Heart right ventricle (tissue), 16 donors: ENCODE data around the gene ELAVL4. TPM values are rescaled to one million over a fixed set of nuclear protein-coding genes. Genes with fewer than 3 reads are reported as not detected.

Experiments used
- ATAC-seq, 8 donors: fragments of 200-7000 bp; cut with Tn5 transposase; one replicate each; pipeline ENCODE4 v1.9.1; 2020; ENCODE audit warnings: mild to moderate bottlenecking in 8 of 8, moderate library complexity in 8 of 8, moderate number of reproducible peaks in 1 of 8
- DNase-seq, 2 donors: peaks; one replicate each; pipeline ENCODE4 v3.0.0-alpha.2; 2020
- H3K27ac ChIP-seq, 10 donors: fragments of 200-600 bp; sonication (generic) in 2 of 10; one replicate each; pipeline versions ENCODE4 v1.5.0 to v1.8.0; 2020 to 2022; ENCODE audit warnings: mild to moderate bottlenecking in 3 of 10
- H3K27me3 ChIP-seq, 7 donors: fragments of 200-600 bp; one replicate each; pipeline ENCODE4 v1.8.0; 2021 to 2022; ENCODE audit warnings: mild to moderate bottlenecking in 2 of 7
- H3K36me3 ChIP-seq, 9 donors: fragments of 200-600 bp; sonication (generic) in 1 of 9; one replicate each; pipeline versions ENCODE4 v1.5.0 to v1.8.0; 2020 to 2022; ENCODE audit warnings: mild to moderate bottlenecking in 2 of 9
- H3K4me1 ChIP-seq, 9 donors: fragments of 200-600 bp; sonication (generic) in 1 of 9; one replicate each; pipeline versions ENCODE4 v1.5.0 to v1.8.0; 2020 to 2022; ENCODE audit warnings: mild to moderate bottlenecking in 4 of 9
- H3K4me3 ChIP-seq, 10 donors: fragments of 200-600 bp; sonication (generic) in 2 of 10; one replicate each; pipeline versions ENCODE4 v1.5.0 to v1.8.0; 2020 to 2022; ENCODE audit warnings: mild to moderate bottlenecking in 7 of 10, moderate library complexity in 2 of 10
- H3K9me3 ChIP-seq, 11 donors: fragments of 200-600 bp in 10 of 11; sonication (generic) in 2 of 11; one replicate each; pipeline versions ENCODE4 v1.5.0 to v1.8.0; 2013 to 2022; ENCODE audit warnings: mild to moderate bottlenecking in 2 of 11, control low read depth in 1 of 11, moderate library complexity in 1 of 11
- CTCF ChIP-seq, 9 donors: fragments of 200-600 bp; sonication (generic) in 2 of 9; IDR thresholded peaks; one replicate each; pipeline versions ENCODE4 v1.5.0 to v1.8.0; 2021 to 2022; ENCODE audit warnings: antibody characterized with exemption in 9 of 9, mild to moderate bottlenecking in 5 of 9, moderate library complexity in 1 of 9
- WGBS, 2 donors: extraction: QIAGEN DNeasy Blood & Tissue Kit; methylation state at CpG; one replicate each; pipeline ENCODE4 v1.1.7; 2013; ENCODE audit warnings: inconsistent platforms in 1 of 2; 5-methylcytosine and 5-hydroxymethylcytosine counted together
- intact Hi-C, 10 donors: fragments of 100-400 bp; cut with DNase I; formaldehyde crosslinking; loops; one replicate each; pipeline versions ENCODE4 v1.11.1 to v1.14.2; 2022
- polyA plus RNA-seq, 2 donors: library from polyadenylated mRNA; stranded (reverse); fragments of 200-250 nt; gene quantifications; one replicate each; pipeline ENCODE4 v1.2.3, GENCODE V29; 2013
- total RNA-seq, 10 donors: library from RNA; stranded (reverse); fragmentation: NEBNext Ultra II Directional in 3 of 10; extraction: Animal tissue kit (Norgen Biotek cat#: 25700) in 3 of 10; gene quantifications; one replicate each; pipeline versions ENCODE4 v1.2.1 to v1.2.4, GENCODE V29; 2021 to 2023
- donor health status: Arrhythmogenic right ventricular cardiomyopathy.
- donor health status: ischemic (EF 13 %, LVEDD 7.1; RV severe dilation, severe dysfunction).
- donor health status: healthy with polysubstance abuse.
- donor health status: DM: no; HTN: yes; CAD: no.
- donor health status: DM: no; HTN: no; CAD: no.
- donor health status: ischemic (EF 25% LVEDD 6.9; RV normal size, moderate dysfunction).
- donor health status: ischemic (EF 25% LVEDD 5.7; RV mildly dilated, moderate dysfunction).
- donor health status: healthy.
- donor health status: DM: yes; HTN: yes; CAD: no.
- donor health status: Ischemic cardiomyopathy.
- donor health status: ischemic (EF 35%, LVEDD 5.7; RV mildly dilated, moderate dysfunction).
- donor health status: nonischemic (EF 11% LVEDD 7.7; RV severe dilation, severe dysfunction).
- donor health status: DM: yes; HTN: yes; CAD: no.
- donor health status: PGD.
- donor health status: ischemic (EF 29% LVEDD 5.4; RV normal size, mild dysfunction).
- donor health status: nonischemic (EF 23%, LVEDD 6.1; RV moderate dilation, normal function).

The ELAVL4 gene
- total and polyA plus RNA-seq, 12 donors, result 0.03 to 0.49 (median 0.09) TPM; not detected in 9

- whole genome bisulfite sequencing, 2 donors, result 80 to 88% methylated on average over 6 of the region's 6 CpGs
- DNase-seq, result no peak
- intact Hi-C loops, result no loop called here
Observed at GRCh38 chr1:50177994-50178393, 69.3 kb downstream of the ELAVL4 start.

GRCh38 chr1:50179639-50180038 is 70.9 kb downstream of the ELAVL4 start:
- Histone ChIP-seq H3K4me1 (peaks cover 0 to 19% (median 3%) of the 10 kb centered on the region in 9 donors), H3K27ac (no peak overlapping the region), H3K36me3 (no peaks in the 10 kb centered on the region), H3K4me3 (no peak overlapping the region), H3K27me3 (no peaks in the 10 kb centered on the region), H3K9me3 (no peaks in the 10 kb centered on the region)
- intact Hi-C loops, result no loop called here
- no peak for ATAC-seq
- DNase-seq, result no peak
- 43 to 52% methylated on average over 2 of the region's 2 CpGs for WGBS, 2 donors
- TF ChIP-seq CTCF (IDR thresholded peaks at IDR 0.05), result no peak

More at GRCh38 chr1:50177994-50178393, 69.3 kb downstream of the ELAVL4 start:
- Histone ChIP-seq H3K9me3 (no peaks in the 10 kb centered on the region), H3K36me3 (no peaks in the 10 kb centered on the region), H3K4me1 (peaks cover 0 to 16% (median 3%) of the 10 kb centered on the region in 9 donors), H3K4me3 (no peak overlapping the region), H3K27me3 (no peaks in the 10 kb centered on the region), H3K27ac (no peak overlapping the region)
- no peak for TF ChIP-seq CTCF (IDR thresholded peaks at IDR 0.05)
- no peak for ATAC-seq

- Histone ChIP-seq H3K4me1 (peaks cover 0 to 19% (median 3%) of the 10 kb centered on the region in 9 donors), H3K27me3 (no peaks in the 10 kb centered on the region), H3K27ac (no peak overlapping the region), H3K36me3 (no peaks in the 10 kb centered on the region), H3K9me3 (peaks cover 0 to 3% (median 0%) of the 10 kb centered on the region in 11 donors), H3K4me3 (no peak overlapping the region)
- 66 to 78% methylated on average over 1 of the region's 1 CpG for WGBS, 2 donors
- TF ChIP-seq CTCF (IDR thresholded peaks at IDR 0.05), result no peak
- DNase-seq, result no peak
- ATAC-seq, result no peak
- intact Hi-C loops, result no loop called here
Observed at GRCh38 chr1:50180367-50180766, 71.6 kb downstream of the ELAVL4 start.

- TF ChIP-seq CTCF (IDR thresholded peaks at IDR 0.05), result no peak
- peaks cover 0 to 3% (median 0%) of the 10 kb centered on the region in 11 donors for H3K9me3 ChIP-seq
- H3K27me3 ChIP-seq, result no peaks in the 10 kb centered on the region
- no peak overlapping the region for H3K4me3 ChIP-seq
- no peaks in the 10 kb centered on the region for H3K36me3 ChIP-seq
- ATAC-seq (peak in 7 of 8 donors; percentile 77 to 90 (median 87)), DNase-seq (peak in 1 of 2 donors; percentile 17)
- peaks cover 0 to 17% (median 2%) of the 10 kb centered on the region in 9 donors for H3K4me1 ChIP-seq
- 25% methylated on average over 3 of the region's 3 CpGs for WGBS, 2 donors
- intact Hi-C loops, result no loop called here
- H3K27ac ChIP-seq, result no peak overlapping the region
Observed at GRCh38 chr1:50181027-50181663, 72.4 kb downstream of the ELAVL4 start.
